Loucy (cell line): ENCODE data around the gene SLITRK1.

Experiments used
- CTCF ChIP-seq: fragments of 200-600 bp; sonication (generic); conservative IDR thresholded peaks from 2 replicates; pipeline ENCODE4 v1.5.1; 2014; ENCODE audit warnings: mild to moderate bottlenecking, antibody characterized with exemption, low read length
- EZH2phosphoT487 ChIP-seq: fragments of 200-600 bp; IDR thresholded peaks from 2 replicates; pipeline ENCODE4 v1.6.1; 2018; ENCODE audit warnings: antibody characterized with exemption, mild to moderate bottlenecking, moderate library complexity, borderline replicate concordance

DNA sequence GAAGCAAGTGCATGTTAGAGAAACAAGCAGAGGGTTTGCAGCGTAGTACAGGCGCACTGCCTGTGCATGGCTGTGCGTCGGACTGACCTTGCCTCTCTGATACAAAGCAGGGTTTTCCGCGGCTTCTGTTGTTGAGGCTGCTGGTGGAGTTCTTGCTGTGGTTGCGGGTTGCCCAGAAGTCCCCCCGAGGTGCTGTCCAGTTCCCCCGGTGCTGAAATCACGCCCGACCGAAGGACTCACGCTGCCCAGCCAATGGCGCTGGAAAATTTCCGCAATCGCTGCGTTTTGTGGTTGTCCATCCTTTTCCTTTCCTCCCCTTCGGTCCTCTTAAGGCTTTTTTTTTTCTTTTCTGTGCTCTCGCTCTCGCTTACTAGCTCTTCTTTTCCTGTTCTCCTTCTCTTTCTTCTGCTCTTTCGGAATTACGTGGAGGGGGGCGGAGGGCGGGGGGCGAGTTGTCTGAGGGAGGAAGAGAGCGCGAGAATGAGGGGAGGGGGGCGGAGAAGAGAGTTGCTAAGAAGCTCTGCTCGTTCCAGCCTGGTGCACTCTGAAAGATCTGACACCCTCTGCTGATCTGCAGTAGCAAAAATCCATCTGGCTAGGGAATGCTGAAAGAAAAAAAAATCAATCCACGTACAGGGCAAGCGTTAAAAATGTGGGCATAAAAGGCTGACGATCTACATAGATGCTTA lies at the start of gene SLITRK1:
- TF ChIP-seq CTCF (no peak), EZH2phosphoT487 (no peak)
